Stimulated activated CD8-positive, alpha-beta memory T cell treated with anti-CD3 and anti-CD28 coated beads, Interleukin-7, amount 100 ng/mL, for 4 hours (primary cell): ENCODE data around the gene GPR137B.
"Not testable (repeated sequence)": the region's sequence is repeated elsewhere in the genome, so short reads cannot be mapped to it uniquely, and the experiment has no call there.

Experiments used
- DNase-seq, 2 donors: peaks; one replicate each; pipeline ENCODE4 v3.0.0-alpha.2; 2020; ENCODE audit warnings: low read depth in 2 of 2

GPR137B gene

GRCh38 chr1:236143104-236143948 is 987 bp downstream of the GPR137B start:
- DNase-seq: no peak

- DNase-seq: no peak
Observed at GRCh38 chr1:236144033-236144432, 1.7 kb downstream of the GPR137B start.

GRCh38 chr1:236144446-236145150 is 2.3 kb downstream of the GPR137B start:
- DNase-seq: no peak

DNA sequence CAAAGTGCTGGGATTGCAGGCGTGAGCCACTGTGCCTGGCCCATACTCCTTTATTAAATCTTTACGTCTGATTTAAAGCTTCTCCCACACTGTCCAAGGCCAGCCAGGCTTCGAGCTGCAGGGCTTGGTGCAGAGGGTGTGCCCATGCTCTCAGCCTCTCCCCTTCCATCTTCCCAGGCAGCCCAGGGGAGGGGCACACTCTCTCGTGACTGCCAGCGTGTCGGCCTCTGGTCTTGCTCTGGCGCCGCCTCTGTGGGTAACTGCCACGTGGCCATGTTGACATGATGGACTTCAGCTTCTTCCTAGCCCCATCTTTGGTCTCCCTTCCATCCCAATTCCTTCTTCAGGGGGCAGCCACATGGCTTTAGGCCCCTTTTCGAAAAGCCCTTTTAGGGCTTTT is 4.7 kb downstream of the GPR137B start:
- DNase-seq: no peak

- DNase-seq: no peak
Observed at GRCh38 chr1:236147521-236148469, 5.5 kb downstream of the GPR137B start.

- no peak for DNase-seq
Observed at GRCh38 chr1:236148470-236148845, 6.1 kb downstream of the GPR137B start.

- DNase-seq: no peak
Observed at GRCh38 chr1:236149003-236149595, 6.8 kb downstream of the GPR137B start.

DNA sequence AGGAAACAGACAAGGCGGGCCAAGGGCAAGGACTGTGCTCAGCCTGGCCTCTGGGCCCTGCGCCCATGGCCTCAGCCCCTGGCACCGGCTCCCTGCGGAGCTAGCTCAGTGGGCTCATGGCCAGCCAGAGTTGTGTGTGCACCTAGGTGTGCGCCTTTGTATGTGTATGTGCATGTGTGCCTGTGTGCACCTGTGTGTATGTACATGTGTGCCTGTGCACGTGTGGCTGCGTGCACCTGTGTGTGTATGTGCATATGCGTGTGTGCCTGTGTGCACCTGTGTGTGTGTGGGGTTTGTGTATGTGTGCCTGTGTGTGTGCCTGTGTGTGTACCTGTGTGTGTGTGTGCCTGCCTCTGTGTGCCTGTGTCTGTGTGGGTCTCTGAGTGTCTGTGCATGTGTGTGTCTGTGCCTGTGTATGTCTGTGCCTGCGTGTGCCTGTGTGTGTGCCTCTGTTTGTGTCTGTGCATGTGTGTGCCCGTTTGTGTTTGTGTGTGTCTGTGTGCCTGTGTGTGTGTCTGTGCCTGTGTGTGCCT is 7.4 kb downstream of the GPR137B start:
- no peak for DNase-seq

GRCh38 chr1:236150311-236150955 is 8.1 kb downstream of the GPR137B start:
- DNase-seq: no peak

GRCh38 chr1:236150986-236151385 is 8.6 kb downstream of the GPR137B start:
- DNase-seq: no peak

DNA sequence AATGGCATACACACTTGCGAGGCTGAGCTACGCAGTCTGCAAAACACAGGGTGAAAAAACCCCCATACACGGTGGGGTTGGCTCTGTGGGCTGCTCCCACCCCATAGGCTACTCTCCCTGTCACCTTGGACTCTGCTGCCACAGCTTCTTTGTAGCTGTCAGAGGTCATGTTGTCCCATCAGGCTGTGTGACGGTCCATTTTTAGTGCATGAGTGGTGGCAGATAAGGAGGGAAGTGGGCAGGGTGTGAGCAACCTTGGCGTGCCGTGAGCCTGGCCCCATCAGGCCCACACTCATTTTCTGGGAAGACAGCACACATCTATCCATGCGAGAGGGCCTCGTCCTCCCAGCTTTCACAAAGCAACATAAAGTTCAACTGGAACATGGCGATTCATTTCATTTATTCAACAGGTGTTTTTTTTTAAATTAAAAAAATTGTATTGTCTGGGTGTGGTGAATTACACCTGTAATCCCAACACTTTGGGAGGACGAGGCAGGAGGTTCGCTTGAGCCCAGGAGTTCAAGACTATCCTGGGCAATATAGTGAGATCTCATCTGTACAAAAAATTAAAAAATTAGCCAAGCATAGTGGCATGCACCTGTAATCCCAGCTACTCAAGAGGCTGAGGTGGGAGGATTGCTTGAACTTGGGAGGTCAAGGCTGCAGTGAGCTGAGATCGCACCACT is 9.5 kb downstream of the GPR137B start:
- no peak for DNase-seq

GRCh38 chr1:236154126-236154525 is 11.8 kb downstream of the GPR137B start:
- DNase-seq: no peak

DNA sequence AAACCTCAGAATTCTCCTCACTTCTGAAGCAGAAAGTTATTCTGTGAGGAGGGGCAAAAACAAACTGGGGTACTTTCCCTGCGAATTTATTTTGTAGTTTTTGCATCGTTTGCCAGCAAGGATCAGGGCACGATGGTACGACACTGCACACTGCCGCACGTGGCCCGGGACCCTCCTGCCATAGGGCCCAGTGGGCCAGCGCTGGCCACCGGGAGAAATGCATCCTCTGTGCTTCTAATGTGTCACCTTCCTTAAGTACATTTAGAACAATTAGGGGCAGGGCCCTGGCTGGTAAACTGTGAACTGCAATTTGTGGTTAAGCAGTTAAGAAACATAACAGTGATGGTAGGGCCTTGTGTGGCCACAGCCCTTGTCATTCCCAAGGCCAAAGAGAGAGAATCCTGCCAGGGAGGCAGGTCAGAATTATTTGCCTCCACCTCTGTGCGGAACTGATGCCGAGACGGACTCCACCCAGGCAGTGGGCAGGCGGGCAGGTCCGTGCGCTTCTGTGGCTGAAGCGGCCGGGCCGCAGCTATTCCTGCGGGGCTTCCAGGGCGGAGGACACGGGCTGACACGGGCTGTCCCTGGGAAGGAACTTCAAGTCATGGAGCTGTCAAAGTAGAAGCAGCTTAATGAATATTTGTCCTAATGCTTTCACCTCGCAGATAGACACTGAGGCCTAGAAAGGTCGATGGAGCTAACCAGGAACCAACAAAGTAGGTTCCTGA is 12.5 kb downstream of the GPR137B start:
- no peak for DNase-seq

GRCh38 chr1:236155399-236155767 is 13.0 kb downstream of the GPR137B start:
- DNase-seq: no peak

- no peak for DNase-seq
Observed at GRCh38 chr1:236155841-236156503, 13.6 kb downstream of the GPR137B start.

DNA sequence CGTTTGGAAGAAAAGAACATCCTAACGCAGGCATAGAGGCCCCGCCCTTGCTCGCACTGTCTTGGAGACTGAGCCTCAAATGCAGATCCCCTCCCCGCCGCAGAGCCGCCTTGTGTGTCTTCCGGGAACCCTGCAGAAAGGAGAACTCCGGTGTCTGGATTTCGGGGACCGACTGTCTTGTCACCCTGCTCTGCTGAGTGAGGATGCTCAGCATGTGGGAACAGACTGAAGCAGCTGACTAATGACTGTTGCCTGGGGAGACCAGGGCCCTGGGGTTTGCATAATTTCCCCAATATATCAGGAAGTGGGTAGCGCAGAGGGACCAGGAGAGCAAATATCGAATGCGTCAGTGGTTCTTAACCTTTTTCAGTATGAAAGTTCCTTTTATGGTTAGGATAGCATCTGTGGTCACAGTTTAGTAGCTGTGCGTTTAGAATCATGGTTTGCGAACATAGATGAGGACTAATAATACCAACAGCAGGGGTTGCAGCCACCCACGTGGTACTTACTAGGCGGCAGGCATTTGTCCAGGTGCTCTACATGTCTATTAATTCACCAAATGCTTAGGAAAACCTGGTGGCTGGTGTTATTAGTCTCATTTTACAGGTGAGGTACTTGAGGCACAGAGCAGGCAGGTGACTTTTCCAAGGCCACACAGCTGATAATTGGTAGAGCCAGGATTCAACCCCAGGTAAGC is 14.3 kb downstream of the GPR137B start:
- DNase-seq: peak in 1 of 2 donors; percentile 38

- not testable (repeated sequence) for DNase-seq
Observed at GRCh38 chr1:236158072-236158471, 15.7 kb downstream of the GPR137B start.

DNA sequence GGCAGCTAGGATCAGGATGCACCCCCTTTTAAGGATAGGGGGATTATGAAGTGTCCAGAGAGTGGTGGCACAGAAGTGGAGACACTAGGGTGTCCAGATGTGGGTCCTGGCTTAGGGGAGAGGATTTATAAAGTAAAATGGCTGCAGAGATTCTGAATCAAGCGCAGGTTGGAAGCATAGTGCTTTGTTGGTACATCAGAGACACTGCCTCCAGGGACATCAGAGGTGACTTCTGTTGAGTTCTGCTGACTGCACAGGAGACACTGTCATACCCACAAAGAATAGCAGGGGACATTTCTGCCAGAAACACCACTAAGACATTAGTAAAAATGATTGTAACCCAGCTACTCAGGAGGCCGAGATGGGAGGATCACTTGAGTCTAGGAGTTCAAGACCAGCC is 16.4 kb downstream of the GPR137B start:
- no peak for DNase-seq
